ENCODE measurements around the gene FAM222B. TPM values are rescaled to one million over a fixed set of nuclear protein-coding genes. Genes with fewer than 3 reads are reported as not detected.

Gene FAM222B
- polyA plus RNA-seq, 1 donor (not counting 4 experiments of a cell fraction or from before 2014, with no cell fraction given), result 6.5 TPM

DNA sequence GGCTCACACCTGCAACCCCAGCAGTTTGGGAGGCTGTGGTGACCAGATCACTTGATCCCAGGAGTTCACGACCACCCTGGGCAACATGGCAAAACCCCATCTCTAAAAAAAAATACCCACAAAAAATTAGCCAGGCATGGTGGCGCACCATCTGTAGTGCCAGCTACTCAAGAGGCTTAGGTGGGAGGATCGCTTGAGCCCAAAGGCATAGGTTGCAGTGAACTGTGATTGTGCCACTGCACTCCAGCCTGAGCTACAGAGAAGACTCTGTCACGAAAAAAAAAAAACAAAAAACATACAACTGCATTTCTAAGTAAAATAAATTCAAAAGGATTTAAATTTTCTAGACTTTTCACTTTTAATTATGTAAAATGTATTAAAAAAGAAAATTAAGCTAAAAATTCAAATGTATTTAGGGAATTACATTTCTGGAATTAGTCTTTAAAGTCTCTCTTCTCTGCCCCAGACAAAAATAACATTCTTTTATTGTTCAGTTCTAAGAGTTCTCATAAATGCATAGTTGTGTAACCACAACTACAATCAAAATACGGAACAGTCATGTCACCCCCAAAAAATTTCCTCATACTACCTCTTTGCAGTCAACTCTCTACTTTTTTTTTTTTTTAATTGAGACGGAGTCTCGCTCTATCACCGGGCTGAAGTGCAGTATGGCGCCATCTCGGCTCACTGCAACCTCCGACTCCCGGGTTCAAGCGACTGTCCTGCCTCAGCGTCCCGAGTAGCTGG, 14.1 kb downstream of the FAM222B start:
- H3K9me1 ChIP-seq (ENCODE audit: control insufficient read depth, extremely low read depth, insufficient read depth, low read length), result no peaks in the 10 kb centered on the region
- H2AFZ ChIP-seq (ENCODE audit: control insufficient read depth, low read length), result no peak overlapping the region
- H3K9ac ChIP-seq (ENCODE audit: control insufficient read depth, extremely low read depth, insufficient read depth, low read length), result no peak overlapping the region
- no peaks in the 10 kb centered on the region for H3K9me3 ChIP-seq (ENCODE audit: control insufficient read depth, low read depth, low read length)
- no peak overlapping the region for H3K27ac ChIP-seq (ENCODE audit: control insufficient read depth, insufficient read depth, low read length)
- H3K27me3 ChIP-seq (ENCODE audit: control insufficient read depth, extremely low read depth, insufficient read depth, low read length), result no peaks in the 10 kb centered on the region
- no peaks in the 10 kb centered on the region for H4K20me1 ChIP-seq (ENCODE audit: control insufficient read depth, extremely low read depth, insufficient read depth, low read length)
- no peaks in the 10 kb centered on the region for H3K4me1 ChIP-seq (ENCODE audit: control insufficient read depth, extremely low read depth, insufficient read depth, low read length)
- H3K36me3 ChIP-seq (ENCODE audit: control insufficient read depth in 2 of 2, extremely low read depth in 1 of 2, insufficient read depth in 2 of 2, low read length in 2 of 2), result peaks cover 3% of the 10 kb centered on the region in 2 experiments
- FAIRE-seq (no peak), DNase-seq (ENCODE audit: low read depth, low spot score) (no peak)
- peaks cover 49% of the 10 kb centered on the region for H3K79me2 ChIP-seq (ENCODE audit: control insufficient read depth, insufficient read depth, low read length)
- no peak overlapping the region for H3K4me2 ChIP-seq (ENCODE audit: control insufficient read depth, extremely low read depth, insufficient read depth, low read depth, low read length)
- TF ChIP-seq CTCF (optimal IDR thresholded peaks at IDR 0.05 in 1 of 3, IDR thresholded peaks at IDR 0.05 in 1 of 3, conservative IDR thresholded peaks at IDR 0.05 in 1 of 3; ENCODE audit: extremely low read depth in 1 of 3, insufficient read depth in 2 of 3, low read length in 3 of 3) (no peak), EZH2 (IDR thresholded peaks at IDR 0.05; ENCODE audit: low read length) (no peak)
- dilution Hi-C loops (cut with MboI; ENCODE audit: extremely low pct_ligation_motif_present, low sequenced_read_pairs), result no loop called here
- no peak overlapping the region for H3K4me3 ChIP-seq (ENCODE audit: control insufficient read depth in 2 of 3, extremely low read depth in 1 of 3, insufficient read depth in 2 of 3, low read depth in 1 of 3, low read length in 3 of 3)

- FAIRE-seq, result no peak
- H3K4me2 ChIP-seq (ENCODE audit: control insufficient read depth, extremely low read depth, insufficient read depth, low read depth, low read length), result no peak overlapping the region
- no peaks in the 10 kb centered on the region for H3K4me1 ChIP-seq (ENCODE audit: control insufficient read depth, extremely low read depth, insufficient read depth, low read length)
- H4K20me1 ChIP-seq (ENCODE audit: control insufficient read depth, extremely low read depth, insufficient read depth, low read length), result no peaks in the 10 kb centered on the region
- H3K9ac ChIP-seq (ENCODE audit: control insufficient read depth, extremely low read depth, insufficient read depth, low read length), result no peak overlapping the region
- H3K9me1 ChIP-seq (ENCODE audit: control insufficient read depth, extremely low read depth, insufficient read depth, low read length), result no peaks in the 10 kb centered on the region
- TF ChIP-seq EZH2 (IDR thresholded peaks at IDR 0.05; ENCODE audit: low read length), result no peak
- no peak for TF ChIP-seq CTCF (optimal IDR thresholded peaks at IDR 0.05 in 1 of 3, IDR thresholded peaks at IDR 0.05 in 1 of 3, conservative IDR thresholded peaks at IDR 0.05 in 1 of 3; ENCODE audit: extremely low read depth in 1 of 3, insufficient read depth in 2 of 3, low read length in 3 of 3)
- no peaks in the 10 kb centered on the region for H3K27me3 ChIP-seq (ENCODE audit: control insufficient read depth, extremely low read depth, insufficient read depth, low read length)
- H3K4me3 ChIP-seq (ENCODE audit: control insufficient read depth in 2 of 3, extremely low read depth in 1 of 3, insufficient read depth in 2 of 3, low read depth in 1 of 3, low read length in 3 of 3), result no peak overlapping the region
- no peaks in the 10 kb centered on the region for H3K9me3 ChIP-seq (ENCODE audit: control insufficient read depth, low read depth, low read length)
- H3K36me3 ChIP-seq (ENCODE audit: control insufficient read depth in 2 of 2, extremely low read depth in 1 of 2, insufficient read depth in 2 of 2, low read length in 2 of 2), result peaks cover 3% of the 10 kb centered on the region in 2 experiments
- no peak overlapping the region for H2AFZ ChIP-seq (ENCODE audit: control insufficient read depth, low read length)
- no peak overlapping the region for H3K27ac ChIP-seq (ENCODE audit: control insufficient read depth, insufficient read depth, low read length)
- dilution Hi-C loops (cut with MboI; ENCODE audit: extremely low pct_ligation_motif_present, low sequenced_read_pairs), result no loop called here
- peaks cover 51% of the 10 kb centered on the region for H3K79me2 ChIP-seq (ENCODE audit: control insufficient read depth, insufficient read depth, low read length)
- no peak for DNase-seq (ENCODE audit: low read depth, low spot score)
Measured at GRCh38 chr17:28827672-28828071, 14.9 kb downstream of the FAM222B start.
